Measurements from ENCODE around the gene SCAF1. TPM values are rescaled to one million over a fixed set of nuclear protein-coding genes. Genes with fewer than 3 reads are reported as not detected.

Gene SCAF1
- total and polyA plus RNA-seq, 2 donors (not counting 1 experiment from before 2014, with no cell fraction given), result 17.1 to 68.3 TPM

GRCh38 chr19:49592486-49593232 lies 49.4 kb upstream of the SCAF1 start:
- H3K4me2 ChIP-seq (replicated peaks; ENCODE audit: low read depth, low read length, poor library complexity, severe bottlenecking), result peak overlapping the region; percentile 89
- peaks cover 16 to 26% of the 10 kb centered on the region in 2 donors for H3K4me1 ChIP-seq (ENCODE audit: control insufficient read depth in 2 of 2, insufficient read depth in 2 of 2, low read length in 2 of 2)
- no peaks in the 10 kb centered on the region for H3K9me3 Mint-ChIP-seq (ENCODE audit: insufficient read depth)
- no peak for ATAC-seq (ENCODE audit: low read depth)
- peaks cover 60% of the 10 kb centered on the region for H4K20me1 ChIP-seq (ENCODE audit: control insufficient read depth, insufficient read depth, low read length, poor library complexity, severe bottlenecking)
- peak overlapping the region; percentile 84 for H3K4me3 Mint-ChIP-seq
- ChIA-PET CTCF (interaction anchor here (0.8 to 3.2 kb wide), 3 partner anchors 11 to 84 kb away, joined by 5 to 15 read pairs (median 5); partner anchors contain the start of genes NOSIP and PRRG2), POLR2A (interaction anchor here (0.5 to 3.7 kb wide), 12 partner anchors 12 to 105 kb away, joined by 3 to 26 read pairs (median 6); partner anchors contain the start of genes NOSIP, PRMT1, PRRG2 and RPL13A)
- H3K9ac ChIP-seq (ENCODE audit: low read length), result peak overlapping the region; percentile 82
- peak overlapping the region; percentile 86 for H3K27ac Mint-ChIP-seq
- TF ChIP-seq CTCF (IDR thresholded peaks at IDR 0.05) (no peak), EZH2 (IDR thresholded peaks at IDR 0.05; ENCODE audit: borderline replicate concordance, insufficient read depth, low read depth, low read length, poor library complexity, severe bottlenecking) (no peak)
- H3K9me3 ChIP-seq (ENCODE audit: control extremely low read depth in 1 of 3, control insufficient read depth in 2 of 3, insufficient read depth in 1 of 3, low read length in 2 of 3), result no peaks in the 10 kb centered on the region
- H3K27me3 ChIP-seq (replicated peaks in 1 of 4; ENCODE audit: control extremely low read depth in 1 of 4, control insufficient read depth in 3 of 4, insufficient read depth in 4 of 4, low read length in 3 of 4), result no peaks in the 10 kb centered on the region
- peak overlapping the region; percentile 55 to 60 for H3K27ac ChIP-seq (ENCODE audit: low read length in 2 of 2)
- DNase-seq, result no peak
- peak overlapping the region; percentile 60 for H2AFZ ChIP-seq (ENCODE audit: insufficient read depth, low read depth, low read length, poor library complexity, severe bottlenecking)
- 4% methylated on average over 25 of the region's 28 CpGs for WGBS (ENCODE audit: insufficient coverage)
- peaks cover 0 to 23% of the 10 kb centered on the region in 2 experiments for H3K36me3 ChIP-seq (replicated peaks in 1 of 2; ENCODE audit: control extremely low read depth in 1 of 2, control insufficient read depth in 1 of 2, extremely low read depth in 1 of 2, insufficient read depth in 2 of 2, low read length in 1 of 2)
- intact Hi-C loops (cut with micrococcal nuclease), result loop anchor here (1.0 to 5.0 kb wide), 2 partner anchors 84 to 1335 kb away; partner anchors contain the start of gene CARD8
- peak overlapping the region; percentile 69 to 85 (median 74) for H3K4me3 ChIP-seq (ENCODE audit: control extremely low read depth in 1 of 5, extremely low read depth in 1 of 5, insufficient read depth in 1 of 5, low read depth in 2 of 5, low read length in 4 of 5)
- H3K27me3 Mint-ChIP-seq, result no peaks in the 10 kb centered on the region
- H3K79me2 ChIP-seq (ENCODE audit: control insufficient read depth, insufficient read depth, low read length), result peaks cover 60% of the 10 kb centered on the region
- peaks cover 27% of the 10 kb centered on the region for H3K4me1 Mint-ChIP-seq
